HG02870 (cell line): ENCODE results near the gene BTNL9.
"Not testable (repeated sequence)": the region's sequence is repeated elsewhere in the genome, so short reads cannot be mapped to it uniquely, and the experiment has no call there.

Experiments used
- ATAC-seq: cut with Tn5 transposase; IDR thresholded peaks from one replicate; pipeline ENCODE4 v1.9.1; 2021; ENCODE audit warnings: mild to moderate bottlenecking, moderate library complexity; ENCODE audit not compliant: unreplicated experiment

BTNL9 gene

GRCh38 chr5:181059297-181060230, 19.5 kb downstream of the BTNL9 start:
- ATAC-seq: no peak

GRCh38 chr5:181060231-181060590, 20.1 kb downstream of the BTNL9 start:
- ATAC-seq: no peak

DNA sequence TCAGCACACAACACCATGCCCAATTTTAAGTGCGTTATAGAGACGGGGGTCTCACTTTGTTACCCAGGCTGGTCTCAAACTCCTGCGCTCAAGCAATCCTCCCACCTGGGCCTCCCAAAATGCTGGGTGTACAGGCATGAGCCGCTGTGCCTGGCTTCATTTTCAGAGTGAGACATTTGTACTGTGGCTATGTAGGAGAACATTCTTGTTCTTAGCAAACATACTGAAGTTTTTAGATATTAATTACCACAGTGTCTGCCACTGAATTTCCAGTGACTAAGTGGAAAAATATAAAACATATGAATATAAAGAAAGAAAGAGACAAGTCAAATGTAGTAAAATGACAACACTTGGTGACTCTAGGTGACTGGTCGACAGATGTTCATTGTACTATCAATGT, 20.9 kb downstream of the BTNL9 start:
- no peak for ATAC-seq

DNA sequence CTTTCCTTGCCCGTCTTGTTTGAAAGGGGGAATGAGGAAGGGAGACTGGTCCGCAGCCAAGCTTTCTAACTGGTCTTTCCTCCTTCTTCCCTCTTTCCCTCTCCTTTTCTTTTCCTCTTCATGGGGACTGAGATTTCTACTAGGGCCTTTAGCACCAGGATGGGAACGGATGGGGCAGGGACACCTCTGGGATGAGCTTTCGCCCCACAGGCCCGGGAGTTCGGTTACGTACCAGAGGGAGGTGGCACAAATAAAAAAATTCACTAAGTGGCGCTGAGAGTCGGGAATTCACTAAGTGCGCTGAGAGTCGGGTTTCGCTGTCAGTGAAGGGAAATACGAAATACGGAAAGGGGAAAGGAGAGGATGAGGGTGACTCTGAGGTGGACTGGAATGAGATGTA, 21.6 kb downstream of the BTNL9 start:
- ATAC-seq: no peak

GRCh38 chr5:181062631-181063030, 22.6 kb downstream of the BTNL9 start:
- no peak for ATAC-seq

- ATAC-seq: no peak
Measured at GRCh38 chr5:181063514-181063913, 23.4 kb downstream of the BTNL9 start.

GRCh38 chr5:181064987-181065386, 24.9 kb downstream of the BTNL9 start:
- no peak for ATAC-seq

DNA sequence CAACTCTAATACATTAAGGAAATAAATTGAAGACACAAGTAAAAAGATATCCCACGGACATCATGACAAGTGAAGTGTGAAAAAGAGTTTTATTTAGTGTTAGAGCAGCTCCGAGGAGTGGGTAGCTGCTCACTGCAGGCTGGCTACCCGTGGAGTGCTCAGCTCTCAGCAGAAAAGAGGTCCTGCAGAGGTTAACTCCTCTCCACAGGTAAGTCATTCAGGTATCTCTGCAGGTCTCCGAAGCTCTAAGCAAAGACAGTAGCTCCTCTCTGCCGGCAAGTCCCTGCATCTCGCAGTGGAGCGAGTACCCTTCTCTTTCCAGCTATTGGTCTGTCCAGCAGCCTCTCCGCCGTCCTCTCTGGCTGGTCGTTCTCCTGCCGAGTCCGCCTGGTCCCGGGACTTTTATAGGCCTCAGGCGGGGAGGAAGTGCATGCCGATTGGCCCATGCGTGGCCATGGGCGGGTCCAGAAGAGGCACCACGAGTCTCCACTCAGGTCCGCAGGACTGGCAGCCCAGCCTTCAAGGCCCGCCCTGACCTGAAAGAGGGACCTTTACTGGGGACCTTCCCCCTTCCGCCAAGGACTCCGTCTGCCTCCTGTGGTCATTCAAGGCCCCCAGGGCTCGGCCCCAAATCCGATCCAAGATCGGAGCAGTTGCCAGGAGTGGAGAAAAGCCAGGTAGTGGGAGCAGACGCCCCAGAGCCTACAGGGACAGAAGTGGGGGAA, 29.9 kb downstream of the BTNL9 start:
- ATAC-seq: no peak

- ATAC-seq: no peak
Measured at GRCh38 chr5:181070523-181070922, 30.5 kb downstream of the BTNL9 start.

GRCh38 chr5:181071257-181071656, 31.2 kb downstream of the BTNL9 start:
- ATAC-seq: no peak

DNA sequence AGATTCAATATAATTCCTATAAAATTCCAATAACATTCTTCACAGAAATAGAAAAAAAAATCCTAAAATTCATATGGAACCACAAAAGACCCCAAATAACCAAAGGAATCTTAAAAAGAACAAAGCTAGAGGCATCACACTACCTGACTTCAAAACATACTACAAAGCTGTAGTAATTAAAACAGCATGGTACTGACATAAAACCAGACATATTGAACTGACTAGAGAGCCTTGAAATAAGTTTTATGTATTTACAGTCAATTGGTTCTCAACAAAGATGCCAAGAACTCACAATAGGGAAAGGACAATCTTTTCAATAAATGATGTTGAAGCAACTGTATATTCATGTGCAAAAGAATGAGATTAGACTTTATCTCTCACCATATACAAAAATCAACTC, 36.9 kb downstream of the BTNL9 start:
- ATAC-seq: no peak

GRCh38 chr5:181081989-181082388, 41.9 kb downstream of the BTNL9 start:
- no peak for ATAC-seq

GRCh38 chr5:181084621-181085195, 44.6 kb downstream of the BTNL9 start:
- ATAC-seq: no peak

DNA sequence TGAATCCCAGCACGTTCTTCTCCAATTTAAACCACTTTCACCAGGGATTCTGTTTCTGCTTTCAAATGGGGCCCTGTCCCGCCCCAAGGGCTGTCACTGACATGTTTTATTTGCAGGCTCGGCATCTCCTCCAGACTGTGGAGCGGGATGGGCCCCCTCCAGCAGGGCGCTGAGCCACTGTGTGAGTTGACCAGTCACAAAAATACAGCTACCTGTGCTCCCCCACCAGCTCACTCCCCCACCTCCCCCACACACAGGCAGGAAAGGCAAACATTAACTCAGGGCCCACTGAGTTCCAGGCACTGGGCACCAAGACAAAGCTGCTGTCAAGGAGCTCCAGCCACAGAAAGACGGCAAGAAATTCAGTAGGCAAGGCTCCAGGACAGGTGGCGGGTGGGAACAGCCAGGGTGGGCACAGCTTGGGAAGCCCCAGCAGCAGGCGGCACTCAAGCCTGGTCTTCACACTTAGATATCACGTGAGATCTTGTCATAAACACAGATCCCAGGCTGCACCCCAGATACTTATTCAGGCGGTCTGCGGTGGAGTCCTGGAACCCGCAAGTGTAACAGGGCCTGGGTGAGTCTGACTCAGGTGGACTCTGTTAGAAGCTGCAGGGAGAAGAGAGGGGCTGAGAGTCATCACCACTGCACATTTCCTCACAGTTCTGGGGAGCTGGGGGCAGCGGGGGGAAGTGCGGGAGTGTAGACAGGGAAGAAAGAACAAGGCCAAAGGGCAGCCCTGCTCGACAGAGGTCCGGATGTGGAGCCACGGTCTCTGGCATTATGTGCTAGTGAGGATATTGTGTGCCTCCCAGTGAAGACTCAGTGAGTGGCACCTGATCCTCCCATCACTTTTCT, 46.2 kb downstream of the BTNL9 start:
- no peak for ATAC-seq

- no peak for ATAC-seq
Measured at GRCh38 chr5:181086884-181087205, 46.8 kb downstream of the BTNL9 start.

DNA sequence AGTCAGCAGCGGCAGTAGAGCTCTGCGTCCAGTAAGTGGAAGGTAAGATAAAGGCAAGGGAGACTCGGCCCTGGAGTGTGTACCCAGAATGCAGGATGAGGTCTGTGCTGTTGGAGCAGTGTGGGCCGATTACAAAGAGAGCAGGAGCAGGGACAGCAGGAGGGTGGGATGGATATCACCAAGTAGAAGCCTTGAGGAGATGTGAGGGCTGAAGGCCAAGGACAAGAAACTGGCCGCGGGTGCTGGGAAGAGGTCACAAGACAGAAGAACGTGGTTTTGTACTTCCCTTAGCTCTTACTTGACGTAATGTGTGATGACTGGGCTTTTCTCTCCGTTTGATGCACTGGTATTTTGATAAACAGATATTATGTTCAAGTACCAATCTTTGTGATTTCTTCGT, 47.2 kb downstream of the BTNL9 start:
- ATAC-seq: no peak

- ATAC-seq: no peak
Measured at GRCh38 chr5:181088289-181088688, 48.2 kb downstream of the BTNL9 start.

GRCh38 chr5:181092428-181092827, 52.4 kb downstream of the BTNL9 start:
- ATAC-seq: no peak

DNA sequence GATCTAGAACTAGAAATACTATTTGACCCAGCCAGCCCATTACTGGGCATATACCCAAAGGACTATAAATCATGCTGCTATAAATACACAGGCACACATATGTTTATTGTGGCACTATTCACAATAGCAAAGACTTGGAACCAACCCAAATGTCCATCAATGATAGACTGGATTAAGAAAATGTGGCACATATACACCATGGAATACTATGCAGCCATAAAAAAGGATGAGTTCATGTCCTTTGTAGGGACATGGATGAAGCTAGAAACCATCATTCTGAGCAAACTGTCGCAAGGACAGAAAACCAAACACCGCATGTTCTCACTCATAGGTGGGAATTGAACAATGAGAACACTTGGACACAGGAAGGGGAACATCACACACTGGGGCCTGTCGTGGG, 55.1 kb downstream of the BTNL9 start:
- not testable (repeated sequence) for ATAC-seq

DNA sequence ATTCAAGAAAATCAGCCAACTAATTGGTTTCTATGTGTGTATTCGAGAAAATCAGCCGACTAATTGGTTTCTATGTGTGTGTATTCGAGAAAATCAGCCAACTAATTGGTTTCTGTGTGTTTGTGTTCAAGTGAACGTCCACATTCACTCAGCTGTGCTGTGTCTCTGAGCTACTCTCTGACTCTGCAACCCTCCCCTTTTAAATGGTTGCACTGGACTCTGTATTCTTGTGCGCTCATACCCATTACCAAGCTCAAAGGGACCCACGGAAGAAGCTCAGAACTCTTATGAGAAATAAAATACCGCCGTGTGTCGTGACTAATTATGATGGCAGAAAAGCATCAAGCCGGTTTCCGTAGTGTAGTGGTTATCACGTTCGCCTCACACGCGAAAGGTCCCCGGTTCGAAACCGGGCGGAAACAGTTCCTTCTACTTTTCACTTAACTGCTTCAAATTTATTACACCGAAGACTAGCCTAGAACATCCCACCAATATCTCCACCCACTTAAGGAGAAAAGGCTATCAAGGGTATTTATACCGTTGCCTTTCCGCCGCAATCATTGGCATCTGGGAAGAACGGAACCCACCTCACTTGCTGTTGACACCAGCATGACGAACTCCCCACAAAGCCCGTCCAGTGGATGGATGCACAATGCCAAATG, 56.8 kb downstream of the BTNL9 start:
- peak; percentile 40 for ATAC-seq

DNA sequence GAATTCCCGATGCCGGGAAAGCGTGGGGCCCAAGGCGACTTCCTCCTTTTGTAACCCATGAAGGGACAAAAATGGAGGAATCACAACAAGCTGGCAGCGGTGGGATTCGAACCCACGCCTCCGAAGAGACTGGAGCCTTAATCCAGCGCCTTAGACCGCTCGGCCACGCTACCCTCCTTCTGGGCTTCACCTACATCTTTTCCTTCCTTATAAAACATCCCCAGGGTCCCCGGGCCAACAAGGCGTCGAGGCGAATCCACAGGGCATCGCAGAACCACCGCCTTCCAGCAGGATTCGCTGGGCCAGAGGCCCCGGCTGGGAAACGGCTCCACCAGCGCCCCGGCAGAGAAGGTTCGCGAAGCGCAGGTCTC, 57.3 kb downstream of the BTNL9 start:
- not testable (repeated sequence) for ATAC-seq
